ENCODE measurements around the gene OR2Y1.
"Not testable (repeated sequence)": the region's sequence is repeated elsewhere in the genome, so short reads cannot be mapped to it uniquely, and the experiment has no call there.

OR2Y1 gene

GRCh38 chr5:180719781-180720180 lies 20.1 kb downstream of the OR2Y1 start:
- no peak overlapping the region for H3K4me3 ChIP-seq (ENCODE audit: low read length)
- H3K4me1 ChIP-seq (ENCODE audit: insufficient read depth, low read length), result peaks cover 3% of the 10 kb centered on the region
- no peak overlapping the region for H2AFZ ChIP-seq (ENCODE audit: low read depth, low read length)
- H3K27me3 ChIP-seq (ENCODE audit: insufficient read depth, low read length), result peaks cover 5% of the 10 kb centered on the region
- H3K9me3 ChIP-seq (ENCODE audit: low read length), result no peaks in the 10 kb centered on the region
- no peaks in the 10 kb centered on the region for H3K36me3 ChIP-seq (ENCODE audit: insufficient read depth, low read length)

- H2AFZ ChIP-seq (ENCODE audit: low read depth, low read length), result peak overlapping the region; percentile 71
- no peaks in the 10 kb centered on the region for H3K4me1 ChIP-seq (ENCODE audit: insufficient read depth, low read length)
- H3K9me3 ChIP-seq (ENCODE audit: low read length), result no peaks in the 10 kb centered on the region
- H3K27me3 ChIP-seq (ENCODE audit: insufficient read depth, low read length), result peaks cover 5% of the 10 kb centered on the region
- H3K36me3 ChIP-seq (ENCODE audit: insufficient read depth, low read length), result no peaks in the 10 kb centered on the region
- no peak overlapping the region for H3K4me3 ChIP-seq (ENCODE audit: low read length)
Measured at GRCh38 chr5:180718810-180719453, 20.9 kb downstream of the OR2Y1 start.

- no peaks in the 10 kb centered on the region for H3K9me3 ChIP-seq (ENCODE audit: low read length)
- H3K27me3 ChIP-seq (ENCODE audit: insufficient read depth, low read length), result peaks cover 5% of the 10 kb centered on the region
- H2AFZ ChIP-seq (ENCODE audit: low read depth, low read length), result no peak overlapping the region
- H3K4me3 ChIP-seq (ENCODE audit: low read length), result no peak overlapping the region
- no peaks in the 10 kb centered on the region for H3K36me3 ChIP-seq (ENCODE audit: insufficient read depth, low read length)
- H3K4me1 ChIP-seq (ENCODE audit: insufficient read depth, low read length), result no peaks in the 10 kb centered on the region
Measured at GRCh38 chr5:180717989-180718388, 21.9 kb downstream of the OR2Y1 start.

- peaks cover 3% of the 10 kb centered on the region for H3K27me3 ChIP-seq (ENCODE audit: insufficient read depth, low read length)
- H2AFZ ChIP-seq (ENCODE audit: low read depth, low read length), result no peak overlapping the region
- no peak overlapping the region for H3K4me3 ChIP-seq (ENCODE audit: low read length)
- H3K9me3 ChIP-seq (ENCODE audit: low read length), result no peaks in the 10 kb centered on the region
- H3K4me1 ChIP-seq (ENCODE audit: insufficient read depth, low read length), result no peaks in the 10 kb centered on the region
- H3K36me3 ChIP-seq (ENCODE audit: insufficient read depth, low read length), result no peaks in the 10 kb centered on the region
Measured at GRCh38 chr5:180704362-180704761, 35.5 kb downstream of the OR2Y1 start.

GRCh38 chr5:180703912-180704311 lies 35.9 kb downstream of the OR2Y1 start:
- Histone ChIP-seq H3K4me1 (ENCODE audit: insufficient read depth, low read length) (no peaks in the 10 kb centered on the region), H3K9me3 (ENCODE audit: low read length) (no peaks in the 10 kb centered on the region), H3K36me3 (ENCODE audit: insufficient read depth, low read length) (no peaks in the 10 kb centered on the region), H3K27me3 (ENCODE audit: insufficient read depth, low read length) (peaks cover 2% of the 10 kb centered on the region), H3K4me3 (ENCODE audit: low read length) (no peak overlapping the region), H2AFZ (ENCODE audit: low read depth, low read length) (no peak overlapping the region)

- not testable (repeated sequence) for H3K4me1 ChIP-seq (ENCODE audit: insufficient read depth, low read length); H2AFZ ChIP-seq (ENCODE audit: low read depth, low read length); H3K9me3 ChIP-seq (ENCODE audit: low read length); H3K4me3 ChIP-seq (ENCODE audit: low read length); H3K36me3 ChIP-seq (ENCODE audit: insufficient read depth, low read length); H3K27me3 ChIP-seq (ENCODE audit: insufficient read depth, low read length)
Measured at GRCh38 chr5:180703371-180703770, 36.5 kb downstream of the OR2Y1 start.

- not testable (repeated sequence) for H3K27me3 ChIP-seq (ENCODE audit: insufficient read depth, low read length); H3K4me1 ChIP-seq (ENCODE audit: insufficient read depth, low read length); H3K36me3 ChIP-seq (ENCODE audit: insufficient read depth, low read length); H3K4me3 ChIP-seq (ENCODE audit: low read length); H2AFZ ChIP-seq (ENCODE audit: low read depth, low read length); H3K9me3 ChIP-seq (ENCODE audit: low read length)
Measured at GRCh38 chr5:180700440-180700839, 39.4 kb downstream of the OR2Y1 start.

GRCh38 chr5:180699042-180699441 lies 40.8 kb downstream of the OR2Y1 start:
- H3K4me1 ChIP-seq (ENCODE audit: insufficient read depth, low read length), result no peaks in the 10 kb centered on the region
- H3K27me3 ChIP-seq (ENCODE audit: insufficient read depth, low read length), result no peaks in the 10 kb centered on the region
- H3K4me3 ChIP-seq (ENCODE audit: low read length), result no peak overlapping the region
- no peaks in the 10 kb centered on the region for H3K9me3 ChIP-seq (ENCODE audit: low read length)
- no peaks in the 10 kb centered on the region for H3K36me3 ChIP-seq (ENCODE audit: insufficient read depth, low read length)
- no peak overlapping the region for H2AFZ ChIP-seq (ENCODE audit: low read depth, low read length)

- Histone ChIP-seq H3K4me1 (ENCODE audit: insufficient read depth, low read length) (no peaks in the 10 kb centered on the region), H3K27me3 (ENCODE audit: insufficient read depth, low read length) (peaks cover 6% of the 10 kb centered on the region), H3K9me3 (ENCODE audit: low read length) (no peaks in the 10 kb centered on the region), H2AFZ (ENCODE audit: low read depth, low read length) (no peak overlapping the region), H3K4me3 (ENCODE audit: low read length) (no peak overlapping the region), H3K36me3 (ENCODE audit: insufficient read depth, low read length) (no peaks in the 10 kb centered on the region)
Measured at GRCh38 chr5:180696116-180696515, 43.7 kb downstream of the OR2Y1 start.

GRCh38 chr5:180692429-180692828 lies 47.4 kb downstream of the OR2Y1 start:
- no peaks in the 10 kb centered on the region for H3K4me1 ChIP-seq (ENCODE audit: insufficient read depth, low read length)
- H2AFZ ChIP-seq (ENCODE audit: low read depth, low read length), result no peak overlapping the region
- peaks cover 18% of the 10 kb centered on the region for H3K27me3 ChIP-seq (ENCODE audit: insufficient read depth, low read length)
- H3K9me3 ChIP-seq (ENCODE audit: low read length), result no peaks in the 10 kb centered on the region
- no peaks in the 10 kb centered on the region for H3K36me3 ChIP-seq (ENCODE audit: insufficient read depth, low read length)
- H3K4me3 ChIP-seq (ENCODE audit: low read length), result no peak overlapping the region

- Histone ChIP-seq H3K4me1 (ENCODE audit: insufficient read depth, low read length) (no peaks in the 10 kb centered on the region), H2AFZ (ENCODE audit: low read depth, low read length) (no peak overlapping the region), H3K36me3 (ENCODE audit: insufficient read depth, low read length) (no peaks in the 10 kb centered on the region), H3K4me3 (ENCODE audit: low read length) (no peak overlapping the region), H3K27me3 (ENCODE audit: insufficient read depth, low read length) (peaks cover 18% of the 10 kb centered on the region), H3K9me3 (ENCODE audit: low read length) (no peaks in the 10 kb centered on the region)
Measured at GRCh38 chr5:180691046-180691445, 48.8 kb downstream of the OR2Y1 start.

- no peak overlapping the region for H3K4me3 ChIP-seq (ENCODE audit: low read length)
- no peaks in the 10 kb centered on the region for H3K4me1 ChIP-seq (ENCODE audit: insufficient read depth, low read length)
- peaks cover 18% of the 10 kb centered on the region for H3K27me3 ChIP-seq (ENCODE audit: insufficient read depth, low read length)
- H3K36me3 ChIP-seq (ENCODE audit: insufficient read depth, low read length), result no peaks in the 10 kb centered on the region
- H3K9me3 ChIP-seq (ENCODE audit: low read length), result no peaks in the 10 kb centered on the region
- H2AFZ ChIP-seq (ENCODE audit: low read depth, low read length), result no peak overlapping the region
Measured at GRCh38 chr5:180690562-180690961, 49.3 kb downstream of the OR2Y1 start.

GRCh38 chr5:180689775-180690174 lies 50.1 kb downstream of the OR2Y1 start:
- Histone ChIP-seq H3K4me1 (ENCODE audit: insufficient read depth, low read length) (no peaks in the 10 kb centered on the region), H3K4me3 (ENCODE audit: low read length) (no peak overlapping the region), H2AFZ (ENCODE audit: low read depth, low read length) (no peak overlapping the region), H3K27me3 (ENCODE audit: insufficient read depth, low read length) (peaks cover 18% of the 10 kb centered on the region), H3K9me3 (ENCODE audit: low read length) (no peaks in the 10 kb centered on the region), H3K36me3 (ENCODE audit: insufficient read depth, low read length) (no peaks in the 10 kb centered on the region)
